ENCODE data around the gene ZSWIM1. TPM values are rescaled to one million over a fixed set of nuclear protein-coding genes. Genes with fewer than 3 reads are reported as not detected.

Gene ZSWIM1
- polyA plus RNA-seq, 1 donor (not counting 4 experiments of a cell fraction or from before 2014, with no cell fraction given): 4.4 TPM

GRCh38 chr20:45842169-45842812 lies 38.7 kb upstream of the ZSWIM1 start:
- Histone ChIP-seq H3K36me3 (ENCODE audit: control insufficient read depth in 2 of 2, extremely low read depth in 1 of 2, insufficient read depth in 2 of 2, low read length in 2 of 2) (peaks cover 17 to 25% of the 10 kb centered on the region in 2 experiments), H3K9me3 (ENCODE audit: control insufficient read depth, low read depth, low read length) (no peaks in the 10 kb centered on the region), H4K20me1 (ENCODE audit: control insufficient read depth, extremely low read depth, insufficient read depth, low read length) (no peaks in the 10 kb centered on the region), H2AFZ (ENCODE audit: control insufficient read depth, low read length) (no peak overlapping the region), H3K27me3 (ENCODE audit: control insufficient read depth, extremely low read depth, insufficient read depth, low read length) (no peaks in the 10 kb centered on the region), H3K4me1 (ENCODE audit: control insufficient read depth, extremely low read depth, insufficient read depth, low read length) (no peaks in the 10 kb centered on the region), H3K27ac (ENCODE audit: control insufficient read depth, insufficient read depth, low read length) (no peak overlapping the region), H3K9me1 (ENCODE audit: control insufficient read depth, extremely low read depth, insufficient read depth, low read length) (no peaks in the 10 kb centered on the region), H3K9ac (ENCODE audit: control insufficient read depth, extremely low read depth, insufficient read depth, low read length) (no peak overlapping the region), H3K4me3 (ENCODE audit: control insufficient read depth in 2 of 3, extremely low read depth in 1 of 3, insufficient read depth in 2 of 3, low read depth in 1 of 3, low read length in 3 of 3) (no peak overlapping the region), H3K79me2 (ENCODE audit: control insufficient read depth, insufficient read depth, low read length) (no peaks in the 10 kb centered on the region), H3K4me2 (ENCODE audit: control insufficient read depth, extremely low read depth, insufficient read depth, low read depth, low read length) (no peak overlapping the region)
- dilution Hi-C loops (cut with MboI; ENCODE audit: extremely low pct_ligation_motif_present, low sequenced_read_pairs): no loop called here
- TF ChIP-seq EZH2 (IDR thresholded peaks at IDR 0.05; ENCODE audit: low read length): no peak
- no peak for TF ChIP-seq CTCF (optimal IDR thresholded peaks at IDR 0.05 in 1 of 3, IDR thresholded peaks at IDR 0.05 in 1 of 3, conservative IDR thresholded peaks at IDR 0.05 in 1 of 3; ENCODE audit: extremely low read depth in 1 of 3, insufficient read depth in 2 of 3, low read length in 3 of 3)
- FAIRE-seq (no peak), DNase-seq (ENCODE audit: low read depth, low spot score) (no peak)

GRCh38 chr20:45843506-45843905 lies 37.5 kb upstream of the ZSWIM1 start:
- Histone ChIP-seq H3K9me1 (ENCODE audit: control insufficient read depth, extremely low read depth, insufficient read depth, low read length) (no peaks in the 10 kb centered on the region), H3K9ac (ENCODE audit: control insufficient read depth, extremely low read depth, insufficient read depth, low read length) (no peak overlapping the region), H3K4me1 (ENCODE audit: control insufficient read depth, extremely low read depth, insufficient read depth, low read length) (no peaks in the 10 kb centered on the region), H3K4me3 (ENCODE audit: control insufficient read depth in 2 of 3, extremely low read depth in 1 of 3, insufficient read depth in 2 of 3, low read depth in 1 of 3, low read length in 3 of 3) (no peak overlapping the region), H4K20me1 (ENCODE audit: control insufficient read depth, extremely low read depth, insufficient read depth, low read length) (no peaks in the 10 kb centered on the region), H3K36me3 (ENCODE audit: control insufficient read depth in 2 of 2, extremely low read depth in 1 of 2, insufficient read depth in 2 of 2, low read length in 2 of 2) (peaks cover 17 to 25% of the 10 kb centered on the region in 2 experiments), H3K27ac (ENCODE audit: control insufficient read depth, insufficient read depth, low read length) (no peak overlapping the region), H3K79me2 (ENCODE audit: control insufficient read depth, insufficient read depth, low read length) (no peaks in the 10 kb centered on the region), H3K27me3 (ENCODE audit: control insufficient read depth, extremely low read depth, insufficient read depth, low read length) (no peaks in the 10 kb centered on the region), H3K4me2 (ENCODE audit: control insufficient read depth, extremely low read depth, insufficient read depth, low read depth, low read length) (no peak overlapping the region), H3K9me3 (ENCODE audit: control insufficient read depth, low read depth, low read length) (no peaks in the 10 kb centered on the region), H2AFZ (ENCODE audit: control insufficient read depth, low read length) (no peak overlapping the region)
- no peak for TF ChIP-seq CTCF (optimal IDR thresholded peaks at IDR 0.05 in 1 of 3, IDR thresholded peaks at IDR 0.05 in 1 of 3, conservative IDR thresholded peaks at IDR 0.05 in 1 of 3; ENCODE audit: extremely low read depth in 1 of 3, insufficient read depth in 2 of 3, low read length in 3 of 3)
- TF ChIP-seq EZH2 (IDR thresholded peaks at IDR 0.05; ENCODE audit: low read length): no peak
- FAIRE-seq (no peak), DNase-seq (ENCODE audit: low read depth, low spot score) (no peak)
- dilution Hi-C loops (cut with MboI; ENCODE audit: extremely low pct_ligation_motif_present, low sequenced_read_pairs): no loop called here
